Neutrophil (primary cell): ENCODE data around the gene SBNO2.

Experiments
- H3K27ac ChIP-seq: fragments of 200-600 bp; sonication (generic); 2 replicates; pipeline ENCODE4 v1.5.1; 2016; ENCODE audit warnings: mild to moderate bottlenecking, moderate library complexity
- H3K27me3 ChIP-seq: fragments of 200-600 bp; sonication (generic); 2 replicates; pipeline ENCODE4 v1.6.0; 2016; ENCODE audit warnings: mild to moderate bottlenecking
- H3K36me3 ChIP-seq: fragments of 200-600 bp; sonication (generic); 2 replicates; pipeline ENCODE4 v1.5.1; 2017
- H3K4me1 ChIP-seq, 2 experiments: fragments of 200-600 bp in 1 of 2; sonication (generic) in 1 of 2; 1 replicate in 1 of 2; 2 replicates in 1 of 2; pipeline versions ENCODE4 v1.5.1 to v1.6.1; 2013 to 2016; ENCODE audit warnings: low read depth in 1 of 2, low read length in 1 of 2, mild to moderate bottlenecking in 1 of 2, moderate library complexity in 1 of 2; ENCODE audit not compliant: control insufficient read depth in 1 of 2, insufficient read depth in 1 of 2
- H3K4me3 ChIP-seq, 2 experiments: fragments of 200-600 bp in 1 of 2; sonication (generic) in 1 of 2; 1 replicate in 1 of 2; 2 replicates in 1 of 2; pipeline ENCODE4 v1.5.1; 2013 to 2016; ENCODE audit warnings: low read depth in 1 of 2, low read length in 1 of 2, mild to moderate bottlenecking in 1 of 2, moderate library complexity in 1 of 2
- H3K9me3 ChIP-seq: fragments of 200-600 bp; sonication (generic); 2 replicates; pipeline ENCODE4 v1.5.1; 2016
- TF ChIP-seq, protein P1 (sequence below): fragments of 200-600 bp; sonication (generic); IDR thresholded peaks from 2 replicates; pipeline ENCODE4 v1.5.1; 2016; ENCODE audit warnings: antibody characterized with exemption

SBNO2 gene

DNA sequence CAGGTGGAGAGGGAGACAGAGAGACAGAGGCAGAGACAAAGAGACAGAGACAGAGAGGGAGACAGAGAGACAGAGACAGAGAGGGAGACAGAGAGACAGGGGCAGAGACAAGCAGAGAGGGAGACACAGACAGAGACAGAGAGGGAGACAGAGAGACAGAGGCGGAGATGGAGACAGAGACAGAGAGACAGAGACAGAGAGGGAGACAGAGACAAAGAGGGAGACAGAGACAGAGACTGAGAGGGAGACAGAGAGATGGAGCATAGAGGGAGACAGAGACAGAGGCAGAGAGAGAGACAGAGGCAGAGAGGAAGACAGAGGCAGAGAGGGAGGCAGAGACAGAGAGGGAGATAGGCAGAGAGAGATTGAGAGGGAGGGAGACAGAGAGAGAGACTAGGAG lies 29.3 kb downstream of the SBNO2 start:
- TF ChIP-seq, protein P1, sequence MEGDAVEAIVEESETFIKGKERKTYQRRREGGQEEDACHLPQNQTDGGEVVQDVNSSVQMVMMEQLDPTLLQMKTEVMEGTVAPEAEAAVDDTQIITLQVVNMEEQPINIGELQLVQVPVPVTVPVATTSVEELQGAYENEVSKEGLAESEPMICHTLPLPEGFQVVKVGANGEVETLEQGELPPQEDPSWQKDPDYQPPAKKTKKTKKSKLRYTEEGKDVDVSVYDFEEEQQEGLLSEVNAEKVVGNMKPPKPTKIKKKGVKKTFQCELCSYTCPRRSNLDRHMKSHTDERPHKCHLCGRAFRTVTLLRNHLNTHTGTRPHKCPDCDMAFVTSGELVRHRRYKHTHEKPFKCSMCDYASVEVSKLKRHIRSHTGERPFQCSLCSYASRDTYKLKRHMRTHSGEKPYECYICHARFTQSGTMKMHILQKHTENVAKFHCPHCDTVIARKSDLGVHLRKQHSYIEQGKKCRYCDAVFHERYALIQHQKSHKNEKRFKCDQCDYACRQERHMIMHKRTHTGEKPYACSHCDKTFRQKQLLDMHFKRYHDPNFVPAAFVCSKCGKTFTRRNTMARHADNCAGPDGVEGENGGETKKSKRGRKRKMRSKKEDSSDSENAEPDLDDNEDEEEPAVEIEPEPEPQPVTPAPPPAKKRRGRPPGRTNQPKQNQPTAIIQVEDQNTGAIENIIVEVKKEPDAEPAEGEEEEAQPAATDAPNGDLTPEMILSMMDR: no peak
- no peaks in the 10 kb centered on the region for H3K27me3 ChIP-seq
- peaks cover 73% of the 10 kb centered on the region for H3K36me3 ChIP-seq

DNA sequence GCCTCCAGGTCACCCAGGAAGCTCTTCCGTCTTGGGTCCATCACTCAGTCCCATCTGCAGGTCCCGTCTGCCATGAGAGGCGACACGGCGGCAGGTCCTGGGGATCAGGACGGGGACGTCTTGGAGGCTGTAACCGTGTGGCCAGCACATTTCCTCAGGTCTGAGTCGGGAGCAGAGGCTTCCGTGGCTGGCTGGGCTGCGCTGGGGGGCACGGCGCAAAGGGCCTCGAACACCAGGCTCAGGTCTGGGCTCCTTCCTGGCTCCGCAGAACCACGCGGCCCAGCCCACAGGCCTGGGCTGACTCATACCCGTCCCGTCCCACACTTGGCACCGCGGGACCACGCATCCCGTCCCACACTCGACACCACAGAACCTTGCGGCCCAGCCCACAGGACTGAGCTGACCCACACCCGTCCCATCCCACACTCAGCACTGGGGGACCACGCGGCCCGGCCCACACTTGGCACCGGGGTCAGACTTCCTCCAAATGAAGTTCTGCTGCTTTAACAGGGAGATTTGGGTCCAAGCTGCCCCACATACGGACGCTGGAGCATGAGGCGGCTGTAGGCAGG lies 30.2 kb downstream of the SBNO2 start:
- H3K27me3 ChIP-seq: no peaks in the 10 kb centered on the region
- peaks cover 68% of the 10 kb centered on the region for H3K36me3 ChIP-seq
- H3K9me3 ChIP-seq: no peaks in the 10 kb centered on the region
- no peaks in the 10 kb centered on the region for H3K4me1 ChIP-seq
- TF ChIP-seq, protein P1: no peak
- no peak overlapping the region for H3K27ac ChIP-seq
- H3K4me3 ChIP-seq: no peak overlapping the region

More for the DNA sequence above, 29.3 kb downstream of the SBNO2 start:
- peaks cover 0 to 4% of the 10 kb centered on the region in 2 experiments for H3K4me1 ChIP-seq
- no peak overlapping the region for H3K27ac ChIP-seq
- no peaks in the 10 kb centered on the region for H3K9me3 ChIP-seq
- H3K4me3 ChIP-seq: no peak overlapping the region

DNA sequence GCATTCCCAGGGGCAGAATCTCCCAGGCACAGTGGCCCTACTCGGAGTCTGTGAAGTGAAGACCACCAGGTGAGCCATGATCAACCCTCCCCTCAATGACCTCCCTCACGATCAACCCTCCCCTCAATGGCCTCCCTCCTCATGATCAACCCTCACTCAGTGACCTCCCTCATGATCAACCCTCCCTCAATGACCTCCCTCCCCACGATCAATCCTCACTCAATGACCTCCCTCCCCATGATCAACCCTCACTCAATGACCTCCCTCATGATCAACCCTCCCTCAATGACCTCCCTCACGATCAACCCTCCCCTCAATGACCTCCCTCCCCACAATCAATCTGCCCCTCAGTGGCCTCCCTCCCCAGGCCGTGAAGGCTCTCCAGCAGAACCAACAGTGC lies 32.1 kb downstream of the SBNO2 start:
- H3K4me3 ChIP-seq: no peak overlapping the region
- H3K36me3 ChIP-seq: peaks cover 62% of the 10 kb centered on the region
- H3K4me1 ChIP-seq: no peaks in the 10 kb centered on the region

DNA sequence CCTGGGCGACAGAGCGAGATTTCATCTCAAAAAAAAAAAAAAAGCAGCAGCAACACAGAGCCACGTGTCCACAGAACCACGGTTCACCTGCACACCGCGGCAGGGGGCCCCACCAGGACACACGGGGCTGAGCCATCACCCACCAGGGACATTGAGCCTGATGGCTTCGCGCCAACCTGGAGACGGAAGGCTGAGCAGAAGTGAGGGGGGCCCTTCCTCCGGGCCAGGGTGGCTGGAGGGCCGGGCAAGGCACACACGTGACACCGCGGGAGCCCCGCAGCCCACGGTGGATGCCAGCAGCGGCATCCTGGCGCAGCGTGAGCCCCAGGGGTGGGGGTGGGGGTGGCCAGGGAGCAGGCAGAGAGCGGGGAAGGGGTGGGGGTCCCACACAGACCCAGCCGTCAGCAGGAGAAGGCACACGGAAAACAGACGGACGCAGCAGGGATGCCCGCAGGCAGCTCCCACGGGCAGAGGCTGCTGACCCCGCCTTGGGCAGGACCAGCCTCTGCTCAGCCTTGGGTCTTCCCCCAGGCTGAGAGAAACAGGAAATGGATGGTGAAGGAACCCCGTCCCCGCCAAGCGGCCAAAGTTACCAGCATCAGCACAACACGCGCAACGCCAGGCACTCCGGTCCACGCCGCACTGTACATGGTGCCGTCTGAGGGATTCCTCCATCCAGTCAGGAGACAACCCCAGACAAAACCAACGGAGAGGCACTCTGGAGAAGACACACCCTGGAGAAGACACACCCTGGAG lies 33.6 kb downstream of the SBNO2 start:
- TF ChIP-seq, protein P1: no peak
- Histone ChIP-seq H3K27ac (peak overlapping the region; percentile 25), H3K27me3 (no peaks in the 10 kb centered on the region), H3K36me3 (peaks cover 61% of the 10 kb centered on the region), H3K4me1 (peaks cover 0 to 4% of the 10 kb centered on the region in 2 experiments), H3K9me3 (no peaks in the 10 kb centered on the region), H3K4me3 (no peak overlapping the region)

More for the DNA sequence above, 32.1 kb downstream of the SBNO2 start:
- H3K27me3 ChIP-seq: no peaks in the 10 kb centered on the region
- no peaks in the 10 kb centered on the region for H3K9me3 ChIP-seq
- no peak overlapping the region for H3K27ac ChIP-seq
- TF ChIP-seq, protein P1: no peak

DNA sequence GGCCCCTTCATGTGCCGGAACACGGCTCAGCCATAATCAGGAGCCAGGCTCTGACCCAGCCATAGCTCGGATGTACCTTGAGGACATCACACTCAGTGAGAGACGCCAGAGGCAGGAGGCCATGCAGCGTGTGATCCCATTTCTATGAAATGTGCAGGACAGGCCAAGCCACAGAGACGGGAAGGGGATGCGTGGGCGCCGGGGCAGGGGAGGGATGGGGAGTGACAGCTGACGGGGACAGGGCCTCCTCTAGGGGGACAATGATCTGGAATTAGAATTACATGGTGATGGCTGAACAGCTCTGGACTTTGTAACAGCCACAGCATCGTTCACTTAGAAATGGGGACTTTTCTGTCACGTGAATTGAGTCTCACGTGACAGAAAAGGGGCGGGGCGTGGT lies 34.9 kb downstream of the SBNO2 start:
- Histone ChIP-seq H3K27ac (no peak overlapping the region), H3K4me3 (no peak overlapping the region), H3K9me3 (no peaks in the 10 kb centered on the region), H3K36me3 (peaks cover 65% of the 10 kb centered on the region), H3K4me1 (peaks cover 5 to 9% of the 10 kb centered on the region in 2 experiments), H3K27me3 (no peaks in the 10 kb centered on the region)
- TF ChIP-seq, protein P1: no peak
